ENCODE results near the gene CLIP1. TPM values are rescaled to one million over a fixed set of nuclear protein-coding genes. Genes with fewer than 3 reads are reported as not detected.
"Not testable (repeated sequence)": the region's sequence is repeated elsewhere in the genome, so short reads cannot be mapped to it uniquely, and the experiment has no call there.

The CLIP1 gene
- total RNA-seq, 1 donor from 2014 or later, result 59.1 TPM

GRCh38 chr12:122454739-122455138 lies 32.3 kb upstream of the CLIP1 start:
- Mint-ChIP-seq H3K27ac (no peak overlapping the region), H3K27me3 (no peaks in the 10 kb centered on the region), H3K36me3 (no peaks in the 10 kb centered on the region), H3K4me1 (ENCODE audit: unreplicated experiment) (no peaks in the 10 kb centered on the region), H3K4me3 (no peak overlapping the region), H3K9me3 (no peaks in the 10 kb centered on the region)
- TF ChIP-seq, protein P1, sequence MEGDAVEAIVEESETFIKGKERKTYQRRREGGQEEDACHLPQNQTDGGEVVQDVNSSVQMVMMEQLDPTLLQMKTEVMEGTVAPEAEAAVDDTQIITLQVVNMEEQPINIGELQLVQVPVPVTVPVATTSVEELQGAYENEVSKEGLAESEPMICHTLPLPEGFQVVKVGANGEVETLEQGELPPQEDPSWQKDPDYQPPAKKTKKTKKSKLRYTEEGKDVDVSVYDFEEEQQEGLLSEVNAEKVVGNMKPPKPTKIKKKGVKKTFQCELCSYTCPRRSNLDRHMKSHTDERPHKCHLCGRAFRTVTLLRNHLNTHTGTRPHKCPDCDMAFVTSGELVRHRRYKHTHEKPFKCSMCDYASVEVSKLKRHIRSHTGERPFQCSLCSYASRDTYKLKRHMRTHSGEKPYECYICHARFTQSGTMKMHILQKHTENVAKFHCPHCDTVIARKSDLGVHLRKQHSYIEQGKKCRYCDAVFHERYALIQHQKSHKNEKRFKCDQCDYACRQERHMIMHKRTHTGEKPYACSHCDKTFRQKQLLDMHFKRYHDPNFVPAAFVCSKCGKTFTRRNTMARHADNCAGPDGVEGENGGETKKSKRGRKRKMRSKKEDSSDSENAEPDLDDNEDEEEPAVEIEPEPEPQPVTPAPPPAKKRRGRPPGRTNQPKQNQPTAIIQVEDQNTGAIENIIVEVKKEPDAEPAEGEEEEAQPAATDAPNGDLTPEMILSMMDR (conservative IDR thresholded peaks at IDR 0.05), result no peak
- no peak for DNase-seq (ENCODE audit: extremely low spot score, unreplicated experiment)

- no peak overlapping the region for H3K4me3 Mint-ChIP-seq
- peaks cover under 1% of the 10 kb centered on the region for H3K9me3 Mint-ChIP-seq
- no peaks in the 10 kb centered on the region for H3K4me1 Mint-ChIP-seq (ENCODE audit: unreplicated experiment)
- DNase-seq (ENCODE audit: extremely low spot score, unreplicated experiment), result no peak
- H3K27ac Mint-ChIP-seq, result peak overlapping the region; percentile 81
- TF ChIP-seq, protein P1 (conservative IDR thresholded peaks at IDR 0.05), result no peak
- no peaks in the 10 kb centered on the region for H3K27me3 Mint-ChIP-seq
- no peaks in the 10 kb centered on the region for H3K36me3 Mint-ChIP-seq
Observed at GRCh38 chr12:122454250-122454721, 31.8 kb upstream of the CLIP1 start.

DNA sequence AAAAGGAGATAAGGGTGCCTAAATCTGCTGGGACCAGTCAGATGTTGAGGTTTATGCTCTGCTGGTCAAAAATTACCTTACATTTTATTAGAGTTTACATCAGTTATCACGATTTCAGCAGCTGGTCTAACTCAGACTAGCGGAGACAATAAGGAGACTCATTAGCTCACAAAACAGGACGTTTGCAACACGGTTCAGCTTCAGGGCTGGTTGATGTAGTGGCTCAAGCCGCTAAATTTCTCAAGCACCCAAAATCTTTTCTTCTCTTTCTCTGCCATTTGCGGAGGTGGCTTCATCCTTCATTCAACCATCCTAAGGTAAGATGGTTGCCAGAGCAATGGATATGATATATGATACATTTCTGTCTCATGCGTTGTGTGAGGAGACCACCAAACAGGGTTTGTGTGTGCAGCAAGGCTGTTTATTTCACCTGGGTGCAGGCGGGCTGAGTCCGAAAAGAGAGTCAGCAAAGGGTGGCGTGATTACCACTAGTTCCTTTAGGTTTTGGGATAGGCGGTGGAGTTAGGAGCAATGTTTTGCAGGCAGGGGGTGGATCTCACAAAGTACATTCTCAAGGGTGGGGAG lies 30.3 kb upstream of the CLIP1 start:
- Mint-ChIP-seq H3K27me3 (no peaks in the 10 kb centered on the region), H3K4me3 (peak overlapping the region; percentile 21), H3K27ac (peak overlapping the region; percentile 81), H3K9me3 (peaks cover 4% of the 10 kb centered on the region), H3K4me1 (ENCODE audit: unreplicated experiment) (no peaks in the 10 kb centered on the region), H3K36me3 (no peaks in the 10 kb centered on the region)
- TF ChIP-seq, protein P1 (conservative IDR thresholded peaks at IDR 0.05), result no peak
- no peak for DNase-seq (ENCODE audit: extremely low spot score, unreplicated experiment)

DNA sequence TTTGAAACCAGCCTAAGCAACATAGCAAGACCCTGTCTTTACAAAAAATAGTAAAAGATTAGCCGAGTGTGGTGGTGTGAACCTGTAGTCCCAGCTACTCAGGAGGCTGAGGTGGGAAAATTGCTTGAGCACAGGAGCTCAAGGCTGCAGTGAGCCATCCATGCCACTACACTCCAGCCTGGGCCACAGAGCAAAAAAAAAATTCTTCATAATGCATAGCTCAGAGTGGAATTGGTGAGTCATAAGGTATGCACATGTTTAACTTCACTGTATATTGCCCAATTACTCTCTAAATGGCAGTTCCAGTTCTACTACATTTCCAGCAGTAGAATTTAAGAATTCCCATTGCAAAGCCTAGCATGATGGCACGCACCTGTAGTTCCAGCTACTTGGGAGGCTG lies 26.8 kb upstream of the CLIP1 start:
- H3K9me3 Mint-ChIP-seq, result peaks cover 4% of the 10 kb centered on the region
- TF ChIP-seq, protein P1 (conservative IDR thresholded peaks at IDR 0.05), result peak; percentile 21
- no peaks in the 10 kb centered on the region for H3K4me1 Mint-ChIP-seq (ENCODE audit: unreplicated experiment)
- peak overlapping the region; percentile 85 for H3K27ac Mint-ChIP-seq
- H3K4me3 Mint-ChIP-seq, result no peak overlapping the region
- no peak for DNase-seq (ENCODE audit: extremely low spot score, unreplicated experiment)
- H3K27me3 Mint-ChIP-seq, result no peaks in the 10 kb centered on the region
- H3K36me3 Mint-ChIP-seq, result no peaks in the 10 kb centered on the region

GRCh38 chr12:122447825-122448224 lies 25.4 kb upstream of the CLIP1 start:
- not testable (repeated sequence) for H3K9me3 Mint-ChIP-seq; H3K27me3 Mint-ChIP-seq; H3K36me3 Mint-ChIP-seq; H3K27ac Mint-ChIP-seq; H3K4me3 Mint-ChIP-seq; DNase-seq (ENCODE audit: extremely low spot score, unreplicated experiment); H3K4me1 Mint-ChIP-seq (ENCODE audit: unreplicated experiment)

DNA sequence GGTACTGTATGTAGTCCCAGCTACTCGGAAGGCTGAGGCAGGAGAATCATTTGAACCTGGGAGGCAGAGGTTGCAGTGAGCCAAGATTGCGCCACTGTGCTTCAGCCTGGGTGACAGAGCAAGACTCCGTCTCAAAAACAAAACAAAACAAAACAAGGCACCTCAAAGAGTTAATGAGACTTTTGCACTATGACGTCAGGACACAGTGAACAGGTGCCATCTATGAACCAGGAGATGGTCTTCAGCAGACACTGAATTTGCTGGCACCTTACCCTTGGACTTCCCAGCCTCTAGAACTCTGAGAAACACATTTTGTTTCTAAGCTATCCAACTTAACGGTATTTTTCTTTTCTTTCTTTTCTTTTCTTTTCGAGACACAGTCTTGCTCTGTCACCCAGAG lies 23.9 kb upstream of the CLIP1 start:
- not testable (repeated sequence) for H3K4me3 Mint-ChIP-seq; H3K27ac Mint-ChIP-seq; H3K27me3 Mint-ChIP-seq; H3K4me1 Mint-ChIP-seq (ENCODE audit: unreplicated experiment); DNase-seq (ENCODE audit: extremely low spot score, unreplicated experiment); H3K9me3 Mint-ChIP-seq; H3K36me3 Mint-ChIP-seq

DNA sequence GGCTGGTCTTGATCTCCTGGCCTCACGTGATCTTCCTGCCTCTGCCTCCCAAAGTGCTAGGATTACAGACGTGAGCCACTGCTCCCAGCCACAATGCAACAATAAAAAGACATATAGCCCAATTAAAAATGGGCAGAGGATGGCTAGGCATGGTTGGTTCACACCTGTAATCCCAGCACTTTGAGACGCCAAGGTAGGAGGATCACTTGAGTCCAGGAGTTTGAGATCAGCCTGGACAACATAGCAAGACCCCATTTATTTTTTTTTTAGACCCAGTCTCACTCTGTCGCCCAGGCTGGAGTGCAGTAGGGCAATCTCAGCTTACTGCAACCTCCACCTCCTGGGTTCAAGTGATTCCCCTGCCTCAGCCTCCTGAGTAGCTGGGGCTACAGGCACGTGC lies 21.6 kb upstream of the CLIP1 start:
- H3K9me3 Mint-ChIP-seq; H3K36me3 Mint-ChIP-seq; H3K4me1 Mint-ChIP-seq (ENCODE audit: unreplicated experiment); DNase-seq (ENCODE audit: extremely low spot score, unreplicated experiment); H3K27ac Mint-ChIP-seq; H3K4me3 Mint-ChIP-seq; H3K27me3 Mint-ChIP-seq: not testable (repeated sequence)

GRCh38 chr12:122438822-122439221 lies 16.4 kb upstream of the CLIP1 start:
- not testable (repeated sequence) for H3K27ac Mint-ChIP-seq; H3K4me3 Mint-ChIP-seq; H3K36me3 Mint-ChIP-seq; H3K4me1 Mint-ChIP-seq (ENCODE audit: unreplicated experiment); DNase-seq (ENCODE audit: extremely low spot score, unreplicated experiment); H3K27me3 Mint-ChIP-seq; H3K9me3 Mint-ChIP-seq

Data from type B pancreatic cell (in vitro differentiated cells).